IMR-90 (cell line): ENCODE data around the gene NCKAP5.

Experiments used
- CEBPB ChIP-seq: IDR thresholded peaks from 2 replicates; pipeline ENCODE4 v1.6.1; 2012; ENCODE audit warnings: low read depth, low read length, improper control_type of control experiment
- POLR2A ChIP-seq: IDR thresholded peaks from 2 replicates; pipeline ENCODE4 v1.6.1; 2012; ENCODE audit warnings: mild to moderate bottlenecking, low read depth, low read length
- RAD21 ChIP-seq: IDR thresholded peaks from 2 replicates; pipeline ENCODE4 v1.6.1; 2012; ENCODE audit warnings: low read length, improper control_type of control experiment
- TF ChIP-seq, protein P1 (sequence below): conservative IDR thresholded peaks from 2 replicates; pipeline ENCODE4 v1.5.1; 2012; ENCODE audit warnings: mild to moderate bottlenecking, low read depth, low read length, improper control_type of control experiment

DNA sequence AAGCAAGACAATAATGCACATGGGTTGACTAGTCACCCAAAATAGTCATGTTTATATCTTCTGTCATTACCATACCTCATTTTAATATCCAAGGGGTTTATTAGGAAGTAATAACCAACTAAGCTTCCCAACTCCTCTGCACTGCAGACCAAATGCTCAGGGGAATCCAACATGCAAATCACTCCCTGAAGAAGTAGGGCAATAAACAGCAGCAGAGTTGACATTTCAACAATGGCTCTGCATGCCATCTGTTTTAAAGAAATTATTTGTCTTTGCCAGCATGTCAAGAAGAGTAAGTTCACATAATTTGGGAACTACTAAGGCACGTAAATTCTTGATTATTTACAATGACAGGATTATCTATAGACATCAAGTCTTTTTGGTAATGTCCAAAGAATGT is 813.9 kb downstream of the NCKAP5 start:
- TF ChIP-seq, protein P1, sequence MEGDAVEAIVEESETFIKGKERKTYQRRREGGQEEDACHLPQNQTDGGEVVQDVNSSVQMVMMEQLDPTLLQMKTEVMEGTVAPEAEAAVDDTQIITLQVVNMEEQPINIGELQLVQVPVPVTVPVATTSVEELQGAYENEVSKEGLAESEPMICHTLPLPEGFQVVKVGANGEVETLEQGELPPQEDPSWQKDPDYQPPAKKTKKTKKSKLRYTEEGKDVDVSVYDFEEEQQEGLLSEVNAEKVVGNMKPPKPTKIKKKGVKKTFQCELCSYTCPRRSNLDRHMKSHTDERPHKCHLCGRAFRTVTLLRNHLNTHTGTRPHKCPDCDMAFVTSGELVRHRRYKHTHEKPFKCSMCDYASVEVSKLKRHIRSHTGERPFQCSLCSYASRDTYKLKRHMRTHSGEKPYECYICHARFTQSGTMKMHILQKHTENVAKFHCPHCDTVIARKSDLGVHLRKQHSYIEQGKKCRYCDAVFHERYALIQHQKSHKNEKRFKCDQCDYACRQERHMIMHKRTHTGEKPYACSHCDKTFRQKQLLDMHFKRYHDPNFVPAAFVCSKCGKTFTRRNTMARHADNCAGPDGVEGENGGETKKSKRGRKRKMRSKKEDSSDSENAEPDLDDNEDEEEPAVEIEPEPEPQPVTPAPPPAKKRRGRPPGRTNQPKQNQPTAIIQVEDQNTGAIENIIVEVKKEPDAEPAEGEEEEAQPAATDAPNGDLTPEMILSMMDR: no peak
- TF ChIP-seq POLR2A: no peak
- no peak for TF ChIP-seq RAD21
- TF ChIP-seq CEBPB: no peak
